Measurements from ENCODE around the gene XPNPEP2.

Gene XPNPEP2

DNA sequence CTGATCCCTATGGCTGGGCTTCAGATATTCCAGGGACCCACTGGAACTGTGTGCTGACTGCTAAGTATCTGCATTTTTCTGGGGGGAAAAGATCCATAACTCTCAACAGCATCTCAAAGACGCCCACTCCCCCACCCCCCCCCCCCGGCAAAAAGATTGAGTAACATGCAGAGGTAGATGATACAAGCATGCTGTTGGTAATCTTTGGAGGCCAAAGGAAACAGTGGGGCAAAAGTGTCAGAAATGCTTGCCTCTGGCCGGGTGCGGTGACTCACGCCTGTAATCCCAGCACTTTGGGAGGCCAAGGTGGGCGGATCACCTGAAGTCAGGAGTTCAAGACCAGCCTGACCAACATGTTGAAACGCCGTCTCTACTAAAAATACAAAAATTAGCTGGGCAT, 12.2 kb downstream of the XPNPEP2 start:
- no peak for DNase-seq (ENCODE audit: low spot score)

DNA sequence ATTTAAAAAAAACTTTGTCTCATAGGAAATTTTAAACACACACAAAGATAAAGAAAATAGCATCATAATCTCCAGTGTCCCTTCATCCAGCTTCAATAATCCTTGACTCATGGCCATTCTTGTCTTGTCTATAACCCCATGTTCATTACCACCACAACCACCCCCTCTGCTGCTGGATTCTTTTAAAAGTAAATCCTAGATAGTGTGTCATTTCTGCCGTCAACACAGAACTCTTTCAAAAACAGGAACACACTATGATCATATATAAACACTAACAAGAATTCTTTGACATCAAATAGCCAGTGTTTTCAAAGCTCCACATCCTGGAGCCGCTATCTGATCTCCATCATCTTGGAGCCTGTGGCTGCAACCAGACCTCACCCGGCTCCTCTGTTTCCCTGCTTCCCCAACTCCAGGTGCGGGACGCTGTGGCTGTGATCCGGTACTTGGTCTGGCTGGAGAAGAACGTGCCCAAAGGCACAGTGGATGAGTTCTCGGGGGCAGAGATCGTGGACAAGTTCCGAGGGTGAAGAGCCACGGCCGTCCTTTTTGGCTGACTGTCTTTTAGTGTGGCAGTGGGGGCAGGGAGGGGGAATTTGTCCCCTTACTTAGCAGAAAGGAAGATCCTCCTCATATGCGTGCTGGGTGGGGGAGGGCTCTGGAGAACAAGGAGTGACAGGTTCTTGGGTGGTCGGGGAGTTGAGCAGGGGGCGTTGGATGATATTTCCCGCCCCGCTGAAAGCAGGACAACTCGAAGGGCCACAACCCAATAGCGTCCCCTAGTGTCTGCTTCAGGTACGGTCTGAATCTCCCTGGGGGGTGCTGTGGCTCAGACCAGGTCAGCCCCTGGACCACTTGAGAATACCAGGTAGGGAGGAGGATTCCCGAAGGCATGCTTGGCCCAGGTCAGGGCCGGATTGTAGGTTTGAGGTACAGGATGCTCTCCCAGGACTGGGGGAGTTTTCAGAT, 15.6 kb downstream of the XPNPEP2 start:
- no peak for DNase-seq (ENCODE audit: low spot score)

DNA sequence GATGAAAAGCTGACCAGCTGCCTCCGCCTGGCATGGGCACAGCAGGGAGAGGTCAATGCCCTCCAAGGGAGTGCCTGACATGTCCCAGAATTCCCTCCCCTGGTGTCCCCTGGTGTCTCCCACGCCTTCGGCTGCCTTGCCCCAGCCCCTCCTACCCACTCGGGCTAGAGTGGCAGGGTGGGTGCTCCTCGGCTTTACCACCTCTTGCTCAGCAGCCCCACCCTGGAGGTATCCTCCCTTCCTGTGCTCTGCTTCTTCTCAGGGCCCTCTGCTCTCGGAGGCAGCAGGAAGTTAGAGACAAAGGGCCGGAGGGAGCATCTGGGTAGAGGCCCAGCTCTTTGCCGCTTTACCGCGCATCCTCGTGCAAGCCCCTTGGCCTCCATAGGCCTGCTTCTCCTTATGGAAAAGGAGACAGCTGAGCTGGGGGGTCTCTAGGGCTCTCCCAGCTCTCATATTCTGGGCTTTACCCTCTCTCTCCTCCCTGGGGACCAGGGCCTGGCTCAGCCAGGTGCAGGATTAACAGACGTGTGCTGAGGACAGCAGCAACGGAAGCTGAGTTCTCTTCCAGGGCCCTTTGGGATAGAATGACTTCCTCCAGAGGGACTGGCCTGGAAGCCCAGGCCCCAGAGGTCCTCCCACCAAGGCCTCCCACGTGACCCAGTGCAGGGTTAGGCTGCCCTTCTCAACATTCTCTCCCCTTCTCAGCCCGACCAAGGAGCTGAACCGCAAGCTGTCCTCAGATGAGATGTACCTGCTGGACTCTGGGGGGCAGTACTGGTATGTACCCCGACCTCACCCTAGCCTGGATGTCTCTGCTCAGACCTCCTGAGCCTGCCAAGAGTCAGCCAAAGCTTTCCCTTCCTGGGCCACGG, 17.2 kb downstream of the XPNPEP2 start:
- DNase-seq (ENCODE audit: low spot score) = no peak

DNA sequence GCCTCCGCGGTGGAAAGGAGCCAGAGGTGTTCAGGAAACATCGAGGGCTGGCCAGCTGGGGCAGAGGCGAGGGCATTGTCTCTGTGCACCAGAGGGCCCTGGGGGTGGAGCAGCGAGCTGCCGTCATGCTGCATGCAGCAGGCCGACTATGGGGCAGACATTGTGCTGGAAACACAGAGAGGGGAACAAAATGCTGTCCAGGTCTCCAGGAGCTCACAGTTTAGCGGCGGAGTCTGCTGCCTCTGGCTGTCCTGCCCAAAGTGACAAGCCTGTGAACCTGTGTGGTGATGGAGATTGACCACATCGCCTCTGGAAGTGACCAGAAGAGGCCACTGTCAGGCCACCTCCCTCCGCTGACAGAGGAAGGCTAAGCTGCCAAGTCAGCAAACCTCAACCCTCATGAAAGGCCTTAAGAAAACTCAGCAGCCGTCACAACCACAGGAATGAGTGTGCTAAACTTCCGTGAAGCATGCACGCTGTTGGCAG, 20.8 kb downstream of the XPNPEP2 start:
- DNase-seq (ENCODE audit: low spot score) = no peak

DNA sequence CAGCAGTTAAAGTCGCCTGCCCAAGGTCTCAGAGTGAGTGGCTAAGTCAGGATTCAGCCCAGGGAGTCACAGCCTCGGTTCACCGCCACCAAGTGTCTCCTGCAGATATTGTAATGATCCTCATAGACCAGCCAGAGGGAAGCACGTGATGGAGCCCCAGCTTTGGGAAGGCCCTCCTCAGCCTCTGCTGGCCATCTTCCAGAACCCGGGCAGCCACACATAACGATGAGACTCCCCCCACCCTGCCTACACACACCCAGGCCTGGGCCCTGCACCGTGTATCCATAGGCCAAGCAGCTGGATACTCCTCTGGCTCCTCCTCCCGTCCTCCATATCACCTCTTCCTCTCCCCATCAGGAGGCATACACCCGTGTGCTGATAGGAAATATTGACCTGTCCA, 21.4 kb downstream of the XPNPEP2 start:
- DNase-seq (ENCODE audit: low spot score) = no peak

DNA sequence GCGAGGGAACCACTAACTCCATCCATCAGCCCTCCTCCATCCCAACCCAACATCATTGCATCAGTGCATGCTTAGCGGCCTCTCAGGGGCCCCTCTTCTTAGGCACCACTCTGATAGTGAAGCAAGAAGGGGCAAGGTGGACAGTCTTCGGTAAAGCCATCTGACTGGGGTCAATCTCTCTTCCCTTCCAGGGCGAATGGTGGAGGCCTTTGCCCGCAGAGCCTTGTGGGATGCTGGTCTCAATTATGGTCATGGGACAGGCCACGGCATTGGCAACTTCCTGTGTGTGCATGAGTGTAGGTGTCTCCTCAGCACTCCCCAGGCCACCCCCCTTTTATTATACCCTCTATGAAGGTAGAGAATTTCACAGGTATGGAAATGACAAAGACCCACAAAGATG, 22.2 kb downstream of the XPNPEP2 start:
- no peak for DNase-seq (ENCODE audit: low spot score)

DNA sequence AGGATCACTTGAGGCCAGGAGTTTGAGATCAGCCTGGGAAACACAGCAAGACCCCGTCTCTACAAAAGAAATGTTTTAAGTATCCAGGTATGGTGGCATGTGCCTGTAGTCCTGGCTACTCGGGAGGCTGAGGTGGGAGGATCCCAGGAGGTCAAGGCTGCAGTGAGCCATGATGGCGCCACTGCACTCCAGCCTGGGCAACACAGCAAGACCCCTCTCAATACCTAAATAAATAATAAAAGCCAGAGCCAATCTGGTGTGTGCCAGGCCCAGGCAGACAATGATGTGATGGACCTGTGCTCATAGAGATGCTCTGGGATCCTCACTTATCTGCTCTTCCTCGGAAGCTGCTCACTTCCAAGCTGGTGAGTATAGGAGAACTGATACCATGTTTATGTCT, 22.8 kb downstream of the XPNPEP2 start:
- DNase-seq (ENCODE audit: low spot score) = no peak

DNA sequence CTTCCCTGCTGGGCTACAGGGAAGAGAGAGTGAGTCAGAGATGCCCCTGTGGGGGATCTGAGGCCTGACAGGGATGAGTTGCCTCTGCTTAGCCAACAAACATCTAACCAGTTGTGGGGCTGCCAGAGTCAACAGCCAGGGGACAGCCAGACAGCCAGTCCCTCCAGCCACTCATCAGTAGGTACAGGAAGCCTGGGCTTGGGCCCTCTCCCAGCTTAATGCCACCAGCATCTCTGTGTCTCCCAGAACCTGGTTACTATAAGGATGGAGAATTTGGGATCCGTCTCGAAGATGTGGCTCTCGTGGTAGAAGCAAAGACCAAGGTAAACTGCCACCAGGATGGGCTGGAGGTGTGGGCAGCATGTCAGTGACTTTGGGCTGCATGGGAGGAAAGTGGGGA, 23.7 kb downstream of the XPNPEP2 start:
- no peak for DNase-seq (ENCODE audit: low spot score)

DNA sequence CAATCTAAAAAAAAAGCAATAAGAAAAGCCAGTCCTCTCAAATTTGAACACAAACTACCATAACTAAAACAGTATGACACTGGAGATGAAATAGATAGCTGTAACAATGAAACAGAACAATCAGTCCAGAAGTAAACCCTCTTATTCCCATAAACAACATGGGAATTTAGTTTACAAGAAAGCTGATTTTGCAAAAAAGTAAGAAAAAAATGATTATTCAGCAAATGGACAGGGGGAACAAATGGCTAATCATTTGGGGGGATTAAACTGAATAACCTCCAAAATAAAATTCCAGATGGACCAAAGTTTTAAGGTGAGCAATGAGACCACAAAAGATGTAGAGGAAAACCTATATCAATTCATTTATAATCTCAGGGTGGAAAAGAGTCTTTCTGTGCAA, 24.9 kb downstream of the XPNPEP2 start:
- DNase-seq (ENCODE audit: low spot score) = no peak

DNA sequence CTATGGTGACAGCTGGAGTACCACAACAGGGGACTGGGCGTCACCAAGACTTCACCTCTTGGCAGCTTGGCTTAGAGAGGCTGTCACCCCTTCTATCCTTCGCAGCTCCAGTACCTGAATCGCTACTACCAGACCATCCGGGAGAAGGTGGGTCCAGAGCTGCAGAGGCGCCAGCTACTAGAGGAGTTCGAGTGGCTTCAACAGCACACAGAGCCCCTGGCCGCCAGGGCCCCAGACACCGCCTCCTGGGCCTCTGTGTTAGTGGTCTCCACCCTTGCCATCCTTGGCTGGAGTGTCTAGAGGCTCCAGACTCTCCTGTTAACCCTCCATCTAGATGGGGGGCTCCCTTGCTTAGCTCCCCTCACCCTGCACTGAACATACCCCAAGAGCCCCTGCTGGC, 29.4 kb downstream of the XPNPEP2 start:
- DNase-seq (ENCODE audit: low spot score) = no peak

DNA sequence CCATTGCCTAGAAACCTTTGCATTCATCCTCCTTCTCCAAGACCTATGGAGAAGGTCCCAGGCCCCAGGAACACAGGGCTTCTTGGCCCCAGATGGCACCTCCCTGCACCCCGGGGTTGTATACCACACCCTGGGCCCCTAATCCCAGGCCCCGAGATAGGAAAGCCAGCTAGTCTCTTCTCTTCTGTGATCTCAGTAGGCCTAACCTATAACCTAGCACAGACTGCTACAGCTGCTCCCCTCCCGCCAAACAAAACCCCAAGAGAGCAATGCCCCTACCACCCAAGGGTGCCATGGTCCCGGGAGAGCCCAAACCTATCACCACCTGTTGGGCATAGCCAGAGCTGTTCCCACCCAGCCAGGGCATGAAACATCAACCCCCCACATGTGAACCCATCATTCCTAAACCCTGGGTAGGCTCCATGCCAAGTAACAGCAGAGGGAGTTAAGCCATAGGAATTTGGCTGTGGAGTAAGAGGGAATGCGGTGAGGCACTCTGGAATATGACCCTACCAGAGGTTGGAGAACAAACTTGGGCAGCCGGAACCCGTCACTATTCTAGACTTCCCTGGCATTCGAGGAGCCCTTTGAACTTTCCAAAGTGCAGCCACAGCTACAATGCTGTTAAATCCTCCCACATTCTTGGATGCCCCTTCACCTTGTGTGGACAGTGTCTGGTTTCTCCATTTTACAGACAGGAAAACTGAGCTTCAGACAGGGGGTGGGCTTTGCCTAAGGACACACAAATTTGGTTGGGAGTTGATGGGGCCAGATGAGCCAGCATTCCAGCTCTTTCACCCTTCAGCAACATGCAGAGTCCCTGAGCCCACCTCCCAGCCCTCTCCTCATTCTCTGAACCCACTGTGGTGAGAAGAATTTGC, 30.0 kb downstream of the XPNPEP2 start:
- DNase-seq (ENCODE audit: low spot score) = no peak

DNA sequence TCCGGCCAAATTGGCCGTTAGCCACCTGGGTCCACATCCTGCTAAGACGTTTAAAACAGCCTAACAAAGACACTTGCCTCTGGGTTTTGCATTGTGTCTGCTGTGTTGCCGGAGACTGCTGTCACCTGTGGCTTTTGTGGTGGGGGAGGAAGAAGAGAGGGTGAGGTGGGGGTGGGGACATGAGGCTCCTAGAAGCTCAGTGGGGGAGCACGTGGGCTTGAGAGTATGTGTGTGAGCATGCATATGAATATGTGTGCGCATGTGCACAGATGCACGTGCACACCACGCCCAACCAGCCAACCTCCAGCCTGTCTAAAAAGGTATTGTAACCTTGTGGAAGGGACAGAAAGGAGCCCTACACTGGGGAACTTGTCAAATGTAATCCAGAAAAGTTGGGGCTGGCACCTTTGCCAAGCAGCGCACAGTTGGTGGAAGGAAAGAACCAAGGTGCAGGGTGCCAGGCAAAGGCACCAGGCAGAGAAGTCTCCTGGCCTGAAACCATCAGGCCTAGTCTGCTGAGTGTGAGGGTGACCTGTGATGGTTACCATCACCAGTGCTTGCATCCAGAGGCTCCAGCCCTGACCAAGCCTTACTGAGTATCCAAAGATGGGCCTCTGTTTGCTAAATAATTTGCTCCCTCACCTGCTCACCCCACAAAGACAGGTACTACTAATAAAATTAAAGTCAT, 30.8 kb downstream of the XPNPEP2 start:
- DNase-seq (ENCODE audit: low spot score) = no peak

DNA sequence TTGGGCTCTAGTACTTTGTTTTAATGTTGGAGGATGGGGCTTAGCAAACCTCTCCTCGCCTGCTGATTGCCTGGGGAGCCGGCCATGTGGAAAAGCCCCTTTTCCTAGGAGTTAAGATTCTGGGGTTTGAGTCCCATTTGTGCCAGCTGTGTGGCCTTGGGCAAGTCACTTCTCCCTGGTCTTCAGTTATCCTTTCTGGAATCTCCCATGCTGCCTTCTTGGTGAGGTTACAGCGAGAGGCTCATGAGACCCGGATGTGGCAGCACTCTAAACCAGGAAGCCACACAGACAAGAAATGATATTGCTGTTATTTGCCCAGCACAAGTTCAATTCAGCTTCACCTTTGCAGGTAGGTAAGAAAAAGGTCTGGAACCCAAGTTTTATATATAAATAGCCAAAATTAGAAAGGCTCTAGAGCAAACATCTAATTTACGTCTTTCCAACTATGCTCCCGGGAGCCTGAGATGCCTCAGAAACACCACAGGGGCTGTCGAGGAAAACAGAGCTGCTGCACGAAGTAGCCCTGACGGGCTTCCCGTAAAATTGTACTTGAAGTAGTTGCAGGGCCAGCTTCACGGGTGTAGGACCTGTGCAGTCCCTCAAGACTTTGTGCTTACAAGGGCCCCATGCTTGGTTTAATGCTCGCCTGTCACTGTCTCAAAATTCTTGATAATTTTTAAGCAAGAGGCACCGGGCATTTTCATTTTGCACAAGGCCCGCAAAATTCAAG, 32.7 kb downstream of the XPNPEP2 start:
- DNase-seq (ENCODE audit: low spot score) = no peak

DNA sequence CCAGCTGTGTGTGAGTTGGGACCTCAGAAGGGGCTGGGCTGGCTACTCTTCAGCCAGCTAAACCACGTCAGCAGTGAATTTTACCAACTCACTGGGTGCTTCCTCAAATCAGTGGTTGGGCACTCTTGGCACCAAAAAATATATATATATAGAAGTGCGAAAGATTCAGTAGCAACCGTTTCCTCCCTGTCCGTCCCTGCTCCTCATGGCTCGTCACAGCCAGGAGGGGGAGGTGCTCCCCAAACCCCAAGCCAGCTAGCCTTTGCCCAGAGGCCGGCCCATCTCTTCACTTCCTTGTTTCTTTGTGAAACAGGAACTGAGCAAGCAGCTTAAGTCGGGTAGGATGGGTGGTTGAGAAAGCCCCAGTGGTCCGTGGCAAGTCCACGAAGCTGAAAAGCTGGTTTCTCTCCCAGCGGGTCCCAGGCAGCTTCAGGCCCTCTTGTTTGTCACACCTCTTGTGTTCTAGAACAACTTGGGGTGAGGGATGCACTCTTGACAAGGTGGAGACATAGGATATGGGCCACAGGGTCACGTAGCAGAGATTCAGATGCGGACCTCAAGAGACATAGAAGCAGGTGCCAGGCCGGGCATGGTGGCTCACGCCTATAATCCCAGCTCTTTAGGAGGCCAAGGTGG, 34.1 kb downstream of the XPNPEP2 start:
- no peak for DNase-seq (ENCODE audit: low spot score)

DNA sequence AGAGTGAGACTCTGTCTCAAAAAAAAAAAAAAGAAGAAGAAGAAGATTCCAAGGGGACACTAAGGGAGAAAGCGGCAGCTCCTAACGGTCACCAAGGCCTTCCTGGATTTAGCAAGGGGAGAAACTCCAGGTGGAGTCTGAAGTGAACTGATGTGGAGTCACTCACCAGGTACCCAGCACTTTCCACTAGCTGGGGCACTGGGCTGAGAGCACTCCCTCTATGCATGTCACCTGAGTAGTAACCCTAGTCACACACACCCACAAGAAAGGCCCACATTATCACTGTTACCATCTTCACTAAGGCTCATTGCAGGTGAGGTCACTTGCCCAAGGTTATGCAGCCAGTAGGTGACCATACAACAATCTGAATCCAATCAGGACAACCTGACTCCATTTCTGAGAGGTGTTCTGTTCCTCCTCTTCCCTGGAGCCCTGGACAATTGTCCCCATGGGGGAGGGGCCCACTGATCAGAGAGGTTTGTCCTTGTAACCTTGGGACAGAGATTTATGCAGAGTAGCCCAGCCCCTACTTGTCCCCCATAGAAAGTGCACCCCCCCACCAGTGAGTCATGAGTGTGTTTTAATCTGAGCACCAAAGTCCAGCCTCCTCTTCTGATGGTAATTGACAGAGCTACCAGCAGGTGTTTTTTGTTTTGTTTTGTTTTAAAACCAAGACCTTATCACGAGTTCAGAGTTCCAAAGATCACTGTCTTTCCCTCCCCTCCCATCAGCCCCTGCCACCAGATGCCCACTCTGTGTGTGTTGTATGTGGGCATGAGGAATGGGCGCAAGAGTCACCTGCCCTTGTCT, 35.1 kb downstream of the XPNPEP2 start:
- no peak for DNase-seq (ENCODE audit: low spot score)

DNA sequence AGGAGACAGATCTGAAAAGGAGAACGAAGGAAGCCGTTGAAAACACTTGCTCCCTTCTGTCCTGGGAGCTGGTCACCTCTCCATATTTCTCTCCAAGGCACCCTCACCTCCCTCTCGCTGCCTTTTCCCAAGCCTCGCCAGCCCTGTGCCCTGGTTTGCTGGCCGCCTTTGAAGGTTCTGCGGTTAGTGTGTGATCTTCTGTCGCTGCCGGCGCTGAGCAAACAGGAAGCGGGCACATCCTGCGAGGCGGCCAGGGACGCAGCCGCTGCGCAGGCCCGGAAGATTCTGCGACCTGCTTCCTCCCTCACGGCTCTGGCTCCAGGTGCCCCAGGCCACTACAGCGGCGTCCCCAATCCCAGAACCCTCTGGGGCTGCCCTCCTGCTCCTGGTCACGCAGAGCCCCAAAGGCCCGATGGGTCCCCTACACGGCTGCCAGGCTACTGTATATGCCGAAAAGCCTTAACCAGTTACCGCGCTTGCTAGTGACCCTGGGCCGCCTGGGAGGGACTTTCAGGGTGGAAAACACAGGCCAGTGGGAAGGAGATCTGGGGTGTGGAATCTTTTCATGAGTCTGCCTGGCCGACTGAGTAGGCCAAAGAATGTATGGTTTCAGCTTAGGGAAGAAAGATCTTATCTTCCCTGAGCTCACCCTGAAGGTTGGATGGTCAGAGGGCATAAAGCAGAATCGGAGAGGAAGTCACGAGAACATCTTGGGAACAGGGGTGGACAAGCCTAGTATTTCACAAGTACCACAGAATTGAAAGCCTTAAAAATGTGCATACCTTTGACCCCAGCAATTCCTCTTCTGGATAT, 38.6 kb downstream of the XPNPEP2 start:
- no peak for DNase-seq (ENCODE audit: low spot score)

DNA sequence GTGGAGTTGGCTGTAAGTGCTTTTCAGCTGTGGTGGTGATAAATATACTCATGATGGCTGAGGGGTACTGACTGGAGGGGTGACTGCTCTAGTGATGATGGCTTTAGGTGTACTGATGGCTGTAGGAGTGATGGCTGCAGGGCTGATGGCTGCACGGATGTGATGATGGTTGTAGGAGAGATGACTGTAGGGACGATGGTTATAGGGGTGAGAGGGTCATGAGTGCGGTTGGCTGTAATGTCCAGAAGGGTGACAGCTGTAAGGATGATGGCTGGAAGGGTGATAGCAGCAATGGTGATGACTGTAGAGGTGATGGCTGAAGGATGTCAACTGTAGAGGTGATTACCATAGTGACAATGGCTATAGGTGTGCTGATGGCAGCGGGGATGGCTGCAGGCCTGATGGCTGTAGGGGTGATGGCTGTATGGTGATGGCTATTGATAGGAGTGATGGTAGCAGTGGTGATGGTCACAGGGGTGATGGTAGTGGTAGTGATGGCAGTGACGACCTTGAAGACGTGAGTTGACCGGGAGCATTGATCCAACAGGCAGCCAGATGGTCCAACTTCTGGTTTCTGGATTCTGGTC, 40.4 kb downstream of the XPNPEP2 start:
- no peak for DNase-seq (ENCODE audit: low spot score)

DNA sequence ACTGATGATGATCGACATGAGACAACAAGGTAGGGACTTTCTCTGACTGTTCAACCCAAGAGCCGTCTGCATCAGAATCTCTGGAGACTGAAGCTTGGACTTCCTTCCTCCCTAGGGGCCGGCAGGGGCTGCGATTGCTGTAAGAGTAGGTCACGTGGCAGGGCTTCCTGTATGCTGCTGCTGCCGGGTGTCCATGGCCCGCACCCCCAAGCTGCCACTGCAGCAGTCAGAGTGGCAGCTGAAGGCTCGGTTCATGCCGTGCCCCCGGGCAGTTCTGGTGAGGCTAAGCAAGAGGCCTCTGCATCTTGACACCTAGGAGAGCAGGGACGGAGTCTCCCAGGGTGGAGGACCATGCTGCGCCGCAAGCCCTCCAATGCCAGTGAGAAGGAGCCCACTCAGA, 41.0 kb downstream of the XPNPEP2 start, which contains the start of gene SASH3:
Gene SASH3, plus strand, starts transcription at position 203 of the 400 bp plus-strand sequence. Its CDS starts 149 bp downstream, at position 352.
- no peak for DNase-seq (ENCODE audit: low spot score)

All from hepatic stellate cell (primary cell).